Neural cell (in vitro differentiated cells): ENCODE data around the gene SLC23A3. TPM values are rescaled to one million over a fixed set of nuclear protein-coding genes. Genes with fewer than 3 reads are reported as not detected.

Experiments
- H2AFZ ChIP-seq: fragments of 200-600, 300-800 bp; sonication (generic), shearing (Covaris generic); 2 replicates; pipeline ENCODE4 v1.6.0; 2014; ENCODE audit warnings: low read depth, mild to moderate bottlenecking, antibody characterized with exemption, low read length, moderate library complexity
- H3F3A ChIP-seq: fragments of 200-600 bp; shearing (Covaris generic); 2 replicates; pipeline ENCODE4 v1.6.1; 2016; ENCODE audit warnings: mild to moderate bottlenecking, moderate library complexity, mixed read lengths, antibody characterized with exemption, low read length; ENCODE audit not compliant: insufficient read depth, poor library complexity, severe bottlenecking
- H3K27ac ChIP-seq: fragments of 200-600, 300-800 bp; sonication (generic), shearing (Covaris generic); 2 replicates; pipeline ENCODE4 v1.5.1; 2014; ENCODE audit warnings: mild to moderate bottlenecking, low read length, moderate library complexity
- H3K27me3 ChIP-seq: fragments of 300-800, 200-600 bp; sonication (generic), shearing (Covaris generic); 2 replicates; pipeline ENCODE4 v1.6.0; 2014; ENCODE audit warnings: mild to moderate bottlenecking, low read depth, low read length, moderate library complexity; ENCODE audit not compliant: insufficient read depth
- H3K36me3 ChIP-seq: fragments of 300-800, 200-600 bp; sonication (generic), shearing (Covaris generic); 2 replicates; pipeline ENCODE4 v1.5.1; 2014; ENCODE audit warnings: mild to moderate bottlenecking, antibody characterized with exemption, low read length, moderate library complexity; ENCODE audit not compliant: insufficient read depth
- H3K4me2 ChIP-seq: fragments of 300-800, 200-600 bp; sonication (generic), shearing (Covaris generic); 2 replicates; pipeline ENCODE4 v1.6.0; 2014; ENCODE audit warnings: mild to moderate bottlenecking, low read length
- H3K4me3 ChIP-seq: fragments of 300-800, 200-600 bp; sonication (generic), shearing (Covaris generic); 2 replicates; pipeline ENCODE4 v1.5.1; 2014; ENCODE audit warnings: mild to moderate bottlenecking, low read length, moderate library complexity
- H3K79me2 ChIP-seq: fragments of 200-600 bp; shearing (Covaris generic); replicated peaks from 2 replicates; pipeline ENCODE4 v1.6.0; 2014; ENCODE audit warnings: mild to moderate bottlenecking, low read length, moderate library complexity; ENCODE audit not compliant: insufficient read depth
- H3K9ac ChIP-seq: fragments of 300-800, 200-600 bp; sonication (generic), shearing (Covaris generic); 2 replicates; pipeline ENCODE4 v1.6.1; 2016; ENCODE audit warnings: mild to moderate bottlenecking, low read length, mixed read lengths
- H3K9me2 ChIP-seq: fragments of 200-600 bp; shearing (Covaris generic); 2 replicates; pipeline ENCODE4 v1.6.1; 2016; ENCODE audit warnings: mild to moderate bottlenecking, low read length, mixed read lengths; ENCODE audit not compliant: insufficient read depth
- H3K9me3 ChIP-seq: fragments of 200-600, 300-800 bp; sonication (generic), shearing (Covaris generic); 2 replicates; pipeline ENCODE4 v1.6.1; 2016; ENCODE audit warnings: mild to moderate bottlenecking, mixed run types, low read length, moderate library complexity, mixed read lengths
- H4K20me1 ChIP-seq: fragments of 200-600 bp; shearing (Covaris generic); 2 replicates; pipeline ENCODE4 v1.6.1; 2016; ENCODE audit warnings: mild to moderate bottlenecking, mixed run types; ENCODE audit not compliant: insufficient read depth
- EP300 ChIP-seq: fragments of 450-650 bp; conservative IDR thresholded peaks from 2 replicates; pipeline ENCODE4 v1.6.1; 2014; ENCODE audit warnings: antibody characterized with exemption, mild to moderate bottlenecking, moderate library complexity; ENCODE audit not compliant: poor library complexity, severe bottlenecking
- EZH2 ChIP-seq: fragments of 200-600, 300-800 bp; shearing (Covaris generic), sonication (generic); IDR thresholded peaks from 2 replicates; pipeline ENCODE4 v1.6.1; 2014; ENCODE audit warnings: antibody characterized with exemption, low read length, borderline replicate concordance, mild to moderate bottlenecking; ENCODE audit not compliant: insufficient read depth, poor library complexity, severe bottlenecking
- MXI1 ChIP-seq: fragments of 450-650 bp; conservative IDR thresholded peaks from 2 replicates; pipeline ENCODE4 v1.6.1; 2014; ENCODE audit warnings: antibody characterized with exemption, mild to moderate bottlenecking; ENCODE audit not compliant: poor library complexity, severe bottlenecking
- POLR2AphosphoS5 ChIP-seq: IDR thresholded peaks from 2 replicates; pipeline ENCODE4 v1.6.1; 2012
- RAD21 ChIP-seq: fragments of 450-650 bp; conservative IDR thresholded peaks from 2 replicates; pipeline ENCODE4 v1.6.1; 2014; ENCODE audit warnings: antibody characterized with exemption, mild to moderate bottlenecking, moderate library complexity
- SMC3 ChIP-seq: fragments of 450-650 bp; conservative IDR thresholded peaks from 2 replicates; pipeline ENCODE4 v1.6.1; 2014; ENCODE audit warnings: antibody characterized with exemption, mild to moderate bottlenecking, moderate library complexity; ENCODE audit not compliant: poor library complexity
- TAF1 ChIP-seq: IDR thresholded peaks from 2 replicates; pipeline ENCODE4 v1.6.1; 2012; ENCODE audit warnings: low read depth
- polyA plus RNA-seq: library from polyadenylated mRNA; depleted of rRNA; stranded (reverse); fragments of >200 nt; gene quantifications from 2 replicates; pipeline ENCODE4 v1.2.3, GENCODE V29; 2014
- TF ChIP-seq, protein P1 (sequence below): fragments of 450-650 bp; IDR thresholded peaks from 2 replicates; pipeline ENCODE4 v1.5.1; 2014; ENCODE audit warnings: antibody characterized with exemption, mild to moderate bottlenecking, moderate library complexity; ENCODE audit not compliant: poor library complexity, severe bottlenecking
- TF ChIP-seq, protein P2 (sequence below): IDR thresholded peaks from 2 replicates; pipeline ENCODE4 v1.6.1; 2012; ENCODE audit warnings: borderline replicate concordance

The SLC23A3 gene
- polyA plus RNA-seq, 1 donor from 2014 or later, result 0.28 TPM

DNA sequence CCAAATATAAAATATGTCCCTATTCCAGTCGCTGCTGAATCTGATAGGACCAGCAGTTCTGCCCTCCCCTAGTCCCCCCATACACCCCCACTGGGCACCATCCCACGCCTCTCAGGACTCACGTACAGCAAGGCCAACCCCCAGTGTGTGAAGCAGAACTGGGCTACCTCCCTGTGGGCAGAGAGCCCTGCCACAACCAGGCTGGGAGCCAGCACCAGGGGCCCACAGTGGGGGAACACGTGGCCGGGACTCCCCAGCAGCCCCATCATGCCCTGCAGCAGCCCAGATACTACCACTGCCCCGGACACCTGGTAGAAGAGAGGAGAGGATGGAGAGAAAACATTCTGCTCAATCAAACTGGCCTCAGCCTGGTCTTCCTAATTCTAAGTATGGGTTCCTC lies 1.3 kb downstream of the SLC23A3 start:
- Histone ChIP-seq H3K36me3 (no peaks in the 10 kb centered on the region), H3K4me3 (no peak overlapping the region), H3K79me2 (no peaks in the 10 kb centered on the region), H3K9me3 (no peaks in the 10 kb centered on the region), H3K9me2 (no peaks in the 10 kb centered on the region), H3K4me2 (no peak overlapping the region), H3K9ac (no peak overlapping the region), H2AFZ (no peak overlapping the region), H3K27ac (no peak overlapping the region), H3K27me3 (no peaks in the 10 kb centered on the region), H4K20me1 (no peaks in the 10 kb centered on the region), H3F3A (no peaks in the 10 kb centered on the region)
- TF ChIP-seq EZH2, result no peak
- TF ChIP-seq MXI1, result no peak
- no peak for TF ChIP-seq TAF1
- no peak for TF ChIP-seq SMC3
- TF ChIP-seq, protein P1, sequence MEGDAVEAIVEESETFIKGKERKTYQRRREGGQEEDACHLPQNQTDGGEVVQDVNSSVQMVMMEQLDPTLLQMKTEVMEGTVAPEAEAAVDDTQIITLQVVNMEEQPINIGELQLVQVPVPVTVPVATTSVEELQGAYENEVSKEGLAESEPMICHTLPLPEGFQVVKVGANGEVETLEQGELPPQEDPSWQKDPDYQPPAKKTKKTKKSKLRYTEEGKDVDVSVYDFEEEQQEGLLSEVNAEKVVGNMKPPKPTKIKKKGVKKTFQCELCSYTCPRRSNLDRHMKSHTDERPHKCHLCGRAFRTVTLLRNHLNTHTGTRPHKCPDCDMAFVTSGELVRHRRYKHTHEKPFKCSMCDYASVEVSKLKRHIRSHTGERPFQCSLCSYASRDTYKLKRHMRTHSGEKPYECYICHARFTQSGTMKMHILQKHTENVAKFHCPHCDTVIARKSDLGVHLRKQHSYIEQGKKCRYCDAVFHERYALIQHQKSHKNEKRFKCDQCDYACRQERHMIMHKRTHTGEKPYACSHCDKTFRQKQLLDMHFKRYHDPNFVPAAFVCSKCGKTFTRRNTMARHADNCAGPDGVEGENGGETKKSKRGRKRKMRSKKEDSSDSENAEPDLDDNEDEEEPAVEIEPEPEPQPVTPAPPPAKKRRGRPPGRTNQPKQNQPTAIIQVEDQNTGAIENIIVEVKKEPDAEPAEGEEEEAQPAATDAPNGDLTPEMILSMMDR, result no peak
- TF ChIP-seq, protein P2, sequence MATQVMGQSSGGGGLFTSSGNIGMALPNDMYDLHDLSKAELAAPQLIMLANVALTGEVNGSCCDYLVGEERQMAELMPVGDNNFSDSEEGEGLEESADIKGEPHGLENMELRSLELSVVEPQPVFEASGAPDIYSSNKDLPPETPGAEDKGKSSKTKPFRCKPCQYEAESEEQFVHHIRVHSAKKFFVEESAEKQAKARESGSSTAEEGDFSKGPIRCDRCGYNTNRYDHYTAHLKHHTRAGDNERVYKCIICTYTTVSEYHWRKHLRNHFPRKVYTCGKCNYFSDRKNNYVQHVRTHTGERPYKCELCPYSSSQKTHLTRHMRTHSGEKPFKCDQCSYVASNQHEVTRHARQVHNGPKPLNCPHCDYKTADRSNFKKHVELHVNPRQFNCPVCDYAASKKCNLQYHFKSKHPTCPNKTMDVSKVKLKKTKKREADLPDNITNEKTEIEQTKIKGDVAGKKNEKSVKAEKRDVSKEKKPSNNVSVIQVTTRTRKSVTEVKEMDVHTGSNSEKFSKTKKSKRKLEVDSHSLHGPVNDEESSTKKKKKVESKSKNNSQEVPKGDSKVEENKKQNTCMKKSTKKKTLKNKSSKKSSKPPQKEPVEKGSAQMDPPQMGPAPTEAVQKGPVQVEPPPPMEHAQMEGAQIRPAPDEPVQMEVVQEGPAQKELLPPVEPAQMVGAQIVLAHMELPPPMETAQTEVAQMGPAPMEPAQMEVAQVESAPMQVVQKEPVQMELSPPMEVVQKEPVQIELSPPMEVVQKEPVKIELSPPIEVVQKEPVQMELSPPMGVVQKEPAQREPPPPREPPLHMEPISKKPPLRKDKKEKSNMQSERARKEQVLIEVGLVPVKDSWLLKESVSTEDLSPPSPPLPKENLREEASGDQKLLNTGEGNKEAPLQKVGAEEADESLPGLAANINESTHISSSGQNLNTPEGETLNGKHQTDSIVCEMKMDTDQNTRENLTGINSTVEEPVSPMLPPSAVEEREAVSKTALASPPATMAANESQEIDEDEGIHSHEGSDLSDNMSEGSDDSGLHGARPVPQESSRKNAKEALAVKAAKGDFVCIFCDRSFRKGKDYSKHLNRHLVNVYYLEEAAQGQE, result no peak
- no peak for TF ChIP-seq POLR2AphosphoS5
- no peak for TF ChIP-seq RAD21
- no peak for TF ChIP-seq EP300

DNA sequence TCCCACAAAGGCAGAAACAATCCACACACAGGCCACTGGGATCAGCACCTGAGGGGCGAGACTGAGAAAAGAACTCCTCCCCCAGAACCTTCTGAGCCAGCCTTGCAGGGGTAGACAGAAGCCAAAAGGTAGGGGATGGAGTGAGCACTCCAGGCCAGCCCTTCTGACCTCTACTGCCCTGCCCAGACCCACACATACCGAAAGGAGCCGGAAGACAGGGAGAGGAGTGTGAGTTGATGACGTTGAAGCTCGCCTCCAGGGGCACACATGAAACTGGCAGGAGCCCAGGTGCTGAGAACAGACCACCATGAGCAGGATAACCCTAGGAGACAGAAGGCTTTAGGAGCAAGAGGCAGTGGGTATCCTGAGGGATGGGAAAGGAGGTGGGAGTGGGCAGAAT lies 1.8 kb downstream of the SLC23A3 start:
- H3K4me2 ChIP-seq, result no peak overlapping the region
- no peaks in the 10 kb centered on the region for H4K20me1 ChIP-seq
- H3F3A ChIP-seq, result no peaks in the 10 kb centered on the region
- H3K36me3 ChIP-seq, result no peaks in the 10 kb centered on the region
- no peaks in the 10 kb centered on the region for H3K9me2 ChIP-seq
- H3K27ac ChIP-seq, result no peak overlapping the region
- no peak overlapping the region for H3K4me3 ChIP-seq
- H3K9ac ChIP-seq, result no peak overlapping the region
- no peaks in the 10 kb centered on the region for H3K27me3 ChIP-seq
- H2AFZ ChIP-seq, result no peak overlapping the region
- H3K79me2 ChIP-seq, result no peaks in the 10 kb centered on the region
- H3K9me3 ChIP-seq, result no peaks in the 10 kb centered on the region
- TF ChIP-seq, protein P1, result no peak
- TF ChIP-seq SMC3 (no peak), POLR2AphosphoS5 (no peak), RAD21 (no peak), TAF1 (no peak), EZH2 (no peak), MXI1 (no peak)
- TF ChIP-seq, protein P2, result no peak
